Activated CD4-positive, alpha-beta memory T cell treated with anti-CD3 and anti-CD28 coated beads for 36 hours (primary cell): ENCODE data around the gene ABCC11. TPM values are rescaled to one million over a fixed set of nuclear protein-coding genes. Genes with fewer than 3 reads are reported as not detected.
A peak's percentile ranks its signal among the peaks of the same experiment; 100 is the strongest.

Experiments
- CTCF ChIA-PET: fragments of 350-600 bp; sonication (Branson Sonifier 250); formaldehyde crosslinking; loops from one replicate; lab custom pipeline; 2021; ENCODE audit warnings: antibody characterized with exemption, inconsistent platforms; lab: Charles Lee
- POLR2A ChIA-PET: fragments of 350-600 bp; sonication (Branson Sonifier 250); formaldehyde crosslinking; loops from one replicate; lab custom pipeline; 2021; ENCODE audit warnings: antibody characterized with exemption; lab: Charles Lee
- DNase-seq: peaks from one replicate; pipeline ENCODE4 v3.0.0-alpha.2; 2020
- H3K27ac Mint-ChIP-seq: one replicate; pipeline ENCODE4 v1.8.0; 2021; ENCODE audit warnings: mixed read lengths
- H3K27me3 Mint-ChIP-seq: one replicate; pipeline ENCODE4 v1.8.0; 2021; ENCODE audit warnings: mixed read lengths
- H3K36me3 Mint-ChIP-seq: one replicate; pipeline ENCODE4 v1.8.0; 2021; ENCODE audit warnings: mixed read lengths
- H3K4me1 Mint-ChIP-seq: one replicate; pipeline ENCODE4 v1.8.0; 2021; ENCODE audit warnings: low read depth, mixed read lengths
- H3K4me3 Mint-ChIP-seq: one replicate; pipeline ENCODE4 v1.8.0; 2021; ENCODE audit warnings: mild to moderate bottlenecking, mixed read lengths
- H3K9me3 Mint-ChIP-seq: one replicate; pipeline ENCODE4 v1.8.0; 2021; ENCODE audit warnings: mixed read lengths
- intact Hi-C: fragments of 100-400 bp; cut with micrococcal nuclease; formaldehyde crosslinking; loops from one replicate; pipeline ENCODE4 v1.15.1; 2023
- total RNA-seq, 2 experiments: library from RNA; stranded (reverse); gene quantifications; one replicate each; pipeline ENCODE4 v1.2.3, GENCODE V29; 2021

The ABCC11 gene
- total RNA-seq, 2 experiments from 2014 or later: 0.15 to 0.33 TPM

GRCh38 chr16:48121276-48121675 lies 126.1 kb downstream of the ABCC11 start:
- no peak overlapping the region for H3K4me3 Mint-ChIP-seq
- ChIA-PET CTCF (interaction anchor here (1.8 kb wide), 1 partner anchor 43 kb away, joined by 4 read pairs; no protein-coding TSS in a partner anchor), POLR2A (no interaction called here)
- H3K9me3 Mint-ChIP-seq: no peaks in the 10 kb centered on the region
- no peak for DNase-seq
- H3K36me3 Mint-ChIP-seq: no peaks in the 10 kb centered on the region
- no peak overlapping the region for H3K27ac Mint-ChIP-seq
- peaks cover 10% of the 10 kb centered on the region for H3K27me3 Mint-ChIP-seq
- intact Hi-C loops: loop anchor here (10.0 kb wide), 1 partner anchor 546 kb away; no protein-coding TSS in a partner anchor
- H3K4me1 Mint-ChIP-seq: peaks cover 22% of the 10 kb centered on the region

GRCh38 chr16:48118841-48119240 lies 128.5 kb downstream of the ABCC11 start:
- intact Hi-C loops: loop anchor here (5.0 kb wide), 1 partner anchor 977 kb away; the partner anchor contains the start of gene NETO2

GRCh38 chr16:48117217-48118105 lies 129.9 kb downstream of the ABCC11 start:
- POLR2A ChIA-PET: no interaction called here
- Mint-ChIP-seq H3K36me3 (no peaks in the 10 kb centered on the region), H3K27me3 (peaks cover 13% of the 10 kb centered on the region), H3K4me1 (peaks cover 5% of the 10 kb centered on the region), H3K27ac (no peak overlapping the region), H3K9me3 (no peaks in the 10 kb centered on the region), H3K4me3 (no peak overlapping the region)
- intact Hi-C loops: loop anchor here (5.0 kb wide), 1 partner anchor 975 kb away; the partner anchor contains the start of gene NETO2
- CTCF ChIA-PET: interaction anchor here (0.8 to 2.6 kb wide), 8 partner anchors 9 to 1169 kb away, joined by 3 to 10 read pairs (median 4); no protein-coding TSS in a partner anchor
- DNase-seq: peak; percentile 69

More at GRCh38 chr16:48118841-48119240, 128.5 kb downstream of the ABCC11 start:
- ChIA-PET CTCF (interaction anchor here (1.0 kb wide), 1 partner anchor 17 kb away, joined by 3 read pairs; no protein-coding TSS in a partner anchor), POLR2A (no interaction called here)
- Mint-ChIP-seq H3K4me3 (no peak overlapping the region), H3K27ac (no peak overlapping the region), H3K36me3 (no peaks in the 10 kb centered on the region), H3K9me3 (no peaks in the 10 kb centered on the region), H3K27me3 (peaks cover 8% of the 10 kb centered on the region), H3K4me1 (peaks cover 18% of the 10 kb centered on the region)
- DNase-seq: no peak

Other genes with a start within 250 kb of the ABCC11 start
- gene ABCC12, start 91.5 kb downstream of the ABCC11 start, total RNA-seq: not detected
- 10 to 100 TPM; 56.6 to 56.8 TPM for gene LONP2, start 3.2 kb downstream of the ABCC11 start, total RNA-seq
- 10 to 100 TPM; 13.0 to 13.8 TPM for gene SIAH1, start 137.9 kb upstream of the ABCC11 start, total RNA-seq